Aorta (tissue), 5 donors: ENCODE data around the gene DND1. TPM values are rescaled to one million over a fixed set of nuclear protein-coding genes. Genes with fewer than 3 reads are reported as not detected.
"Not testable (repeated sequence)": the region's sequence is repeated elsewhere in the genome, so short reads cannot be mapped to it uniquely, and the experiment has no call there.

Source experiments
- ATAC-seq: fragments of 200-7000 bp; cut with Tn5 transposase; one replicate; pipeline ENCODE4 v1.9.1; 2022; ENCODE audit warnings: moderate library complexity; ENCODE audit not compliant: low FRiP score
- DNase-seq, 2 donors: peaks; one replicate each; pipeline ENCODE4 v3.0.0-alpha.2; 2020
- H3K27ac ChIP-seq, 2 donors: one replicate each; pipeline ENCODE4 v1.5.1; 2013; ENCODE audit warnings: low read length in 2 of 2, mild to moderate bottlenecking in 2 of 2, moderate library complexity in 2 of 2, control low read depth in 1 of 2, inconsistent platforms in 1 of 2, low read depth in 1 of 2
- H3K27me3 ChIP-seq, 2 donors: one replicate each; pipeline ENCODE4 v1.6.1; 2013; ENCODE audit warnings: control low read depth in 1 of 2, low read length in 1 of 2, mild to moderate bottlenecking in 1 of 2, moderate library complexity in 1 of 2; ENCODE audit not compliant: insufficient read depth in 2 of 2, control insufficient read depth in 1 of 2
- H3K36me3 ChIP-seq, 2 donors: one replicate each; pipeline ENCODE4 v1.6.1; 2013; ENCODE audit warnings: control low read depth in 1 of 2, low read length in 1 of 2, mild to moderate bottlenecking in 1 of 2; ENCODE audit not compliant: insufficient read depth in 2 of 2, control insufficient read depth in 1 of 2
- H3K4me1 ChIP-seq, 2 donors: one replicate each; pipeline ENCODE4 v1.6.1; 2013; ENCODE audit warnings: low read length in 2 of 2, control low read depth in 1 of 2, mild to moderate bottlenecking in 1 of 2, moderate library complexity in 1 of 2; ENCODE audit not compliant: insufficient read depth in 2 of 2, control insufficient read depth in 1 of 2
- H3K4me3 ChIP-seq, 2 donors: one replicate each; pipeline ENCODE4 v1.5.1; 2013; ENCODE audit warnings: low read length in 2 of 2, control low read depth in 1 of 2, mild to moderate bottlenecking in 1 of 2
- H3K9me3 ChIP-seq: one replicate; pipeline ENCODE4 v1.6.1; 2013; ENCODE audit warnings: mild to moderate bottlenecking, low read length; ENCODE audit not compliant: control insufficient read depth
- WGBS, 2 donors: extraction: QIAGEN DNeasy Blood & Tissue Kit; methylation state at CpG; one replicate each; pipeline ENCODE4 v1.1.7; 2013; 5-methylcytosine and 5-hydroxymethylcytosine counted together
- intact Hi-C, 2 donors: fragments of 100-400 bp; cut with DNase I; formaldehyde crosslinking; loops; one replicate each; pipeline versions ENCODE4 v1.14.2 to v1.15.0; 2022
- polyA plus RNA-seq, 2 donors: library from polyadenylated mRNA; stranded (reverse); fragments of 200-250 nt; gene quantifications; one replicate each; pipeline ENCODE4 v1.2.3, GENCODE V29; 2013
- total RNA-seq, 2 donors: library from RNA; stranded (reverse); fragmentation: NEBNext Ultra II Directional; extraction: Animal tissue kit (Norgen Biotek cat#: 25700); gene quantifications; one replicate each; pipeline ENCODE4 v1.2.1, GENCODE V29; 2021
- donor health status: healthy with polysubstance abuse.
- donor health status: Bipolar disorder and iron deficiency.
- donor health status: DM: no; HTN: no; CAD: no.
- donor health status: DM: no; HTN: no; CAD: no.
- donor health status: DM: yes; HTN: yes; CAD: no.

The DND1 gene
- total and polyA plus RNA-seq, 4 donors = 0.84 to 2.1 (median 1.3) TPM; not detected in 1

DNA sequence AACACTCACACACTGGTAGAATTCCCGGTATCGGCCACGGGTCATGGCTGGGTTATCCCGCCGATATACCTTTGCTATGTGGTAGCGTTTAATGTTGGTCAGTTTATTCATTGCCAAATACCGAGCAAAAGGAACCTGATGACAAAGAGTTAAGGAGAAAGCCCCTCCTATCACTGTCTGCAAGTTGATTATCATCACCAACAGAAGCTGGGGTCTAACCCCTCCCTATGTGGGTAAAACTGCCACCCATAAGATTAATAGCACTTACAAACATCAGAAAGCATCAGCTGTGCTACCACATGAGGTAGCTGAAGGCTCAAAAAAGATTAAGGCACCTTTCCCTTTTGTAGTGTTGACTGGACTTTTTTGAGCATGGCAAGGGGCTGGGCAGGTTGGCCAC is 5.6 kb upstream of the DND1 start:
- DNase-seq (no peak), ATAC-seq (no peak)
- H3K4me3 ChIP-seq = no peak overlapping the region
- H3K4me1 ChIP-seq = no peaks in the 10 kb centered on the region
- intact Hi-C loops = no loop called here
- H3K36me3 ChIP-seq = peaks cover 3 to 16% of the 10 kb centered on the region in 2 donors
- no peak overlapping the region for H3K27ac ChIP-seq
- no peaks in the 10 kb centered on the region for H3K9me3 ChIP-seq
- WGBS, 2 donors = 96 to 97% methylated on average over 7 of the region's 7 CpGs
- no peaks in the 10 kb centered on the region for H3K27me3 ChIP-seq

DNA sequence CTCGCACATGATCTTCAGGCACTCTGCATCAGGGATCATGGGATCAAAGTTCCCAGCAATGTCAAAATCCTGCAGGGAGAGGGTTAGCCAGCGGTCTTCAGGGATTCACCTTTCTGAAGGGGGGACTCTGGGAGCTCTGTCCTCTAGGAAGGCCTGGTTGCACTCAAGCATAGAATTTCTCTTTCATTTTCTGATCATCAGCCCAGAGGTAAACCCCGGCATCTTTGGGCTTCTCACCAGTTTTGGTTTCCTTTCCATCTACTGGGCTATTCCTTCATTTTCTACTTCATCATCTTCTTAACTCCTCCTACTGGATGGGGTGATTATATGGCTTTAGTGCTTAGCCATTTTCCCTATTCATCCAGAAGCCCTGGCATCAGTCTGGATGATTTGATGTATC is 4.6 kb upstream of the DND1 start:
- intact Hi-C loops = no loop called here
- no peaks in the 10 kb centered on the region for H3K9me3 ChIP-seq
- ATAC-seq (no peak), DNase-seq (no peak)
- H3K4me3 ChIP-seq = no peak overlapping the region
- 96 to 99% methylated on average over 3 of the region's 3 CpGs for WGBS, 2 donors
- H3K27ac ChIP-seq = no peak overlapping the region
- no peaks in the 10 kb centered on the region for H3K4me1 ChIP-seq
- H3K27me3 ChIP-seq = no peaks in the 10 kb centered on the region
- H3K36me3 ChIP-seq = peaks cover 3 to 16% of the 10 kb centered on the region in 2 donors

GRCh38 chr5:140674629-140675028 is 1.3 kb upstream of the DND1 start:
- no peaks in the 10 kb centered on the region for H3K27me3 ChIP-seq
- ATAC-seq (no peak), DNase-seq (no peak)
- no peaks in the 10 kb centered on the region for H3K9me3 ChIP-seq
- intact Hi-C loops = no loop called here
- H3K4me1 ChIP-seq = no peaks in the 10 kb centered on the region
- H3K4me3 ChIP-seq = no peak overlapping the region
- H3K27ac ChIP-seq = no peak overlapping the region
- H3K36me3 ChIP-seq = peaks cover 0 to 12% of the 10 kb centered on the region in 2 donors
- WGBS, 2 donors = 87 to 88% methylated on average over 4 of the region's 4 CpGs

- DNase-seq = no peak
- intact Hi-C loops = no loop called here
- H3K36me3 ChIP-seq = peaks cover 0 to 13% of the 10 kb centered on the region in 2 donors
Measured at GRCh38 chr5:140674211-140674610, 835 bp upstream of the DND1 start.

GRCh38 chr5:140672455-140673186 is 755 bp downstream of the DND1 start:
- no peak overlapping the region for H3K4me3 ChIP-seq
- no peaks in the 10 kb centered on the region for H3K4me1 ChIP-seq
- H3K9me3 ChIP-seq = no peaks in the 10 kb centered on the region
- WGBS, 2 donors = 52 to 56% methylated on average over 70 of the region's 70 CpGs
- H3K36me3 ChIP-seq = peaks cover 0 to 19% of the 10 kb centered on the region in 2 donors
- H3K27me3 ChIP-seq = no peaks in the 10 kb centered on the region
- H3K27ac ChIP-seq = no peak overlapping the region
- DNase-seq (peak in 1 of 2 donors; percentile 86), ATAC-seq (no peak)
- intact Hi-C loops = no loop called here

More at GRCh38 chr5:140674211-140674610, 835 bp upstream of the DND1 start:
- ATAC-seq = no peak
- Histone ChIP-seq H3K4me3 (no peak overlapping the region), H3K27me3 (no peaks in the 10 kb centered on the region), H3K27ac (no peak overlapping the region), H3K4me1 (no peaks in the 10 kb centered on the region), H3K9me3 (no peaks in the 10 kb centered on the region)
- WGBS, 2 donors = 87 to 88% methylated on average over 2 of the region's 2 CpGs

- peaks cover 0 to 14% of the 10 kb centered on the region in 2 donors for H3K36me3 ChIP-seq
- H3K27me3 ChIP-seq = no peaks in the 10 kb centered on the region
- intact Hi-C loops = no loop called here
- H3K9me3 ChIP-seq = no peaks in the 10 kb centered on the region
- no peaks in the 10 kb centered on the region for H3K4me1 ChIP-seq
- no peak overlapping the region for H3K27ac ChIP-seq
- H3K4me3 ChIP-seq = no peak overlapping the region
- WGBS, 2 donors = 91 to 95% methylated on average over 4 to 6 of the region's 7 CpGs
- no peak for DNase-seq
- no peak for ATAC-seq
Measured at GRCh38 chr5:140671472-140672125, 1.8 kb downstream of the DND1 start.

GRCh38 chr5:140671035-140671434 is 2.3 kb downstream of the DND1 start:
- ATAC-seq, H3K4me3 ChIP-seq, intact Hi-C loops, H3K9me3 ChIP-seq, H3K27ac ChIP-seq, DNase-seq, H3K27me3 ChIP-seq, H3K4me1 ChIP-seq: not testable (repeated sequence)
- H3K36me3 ChIP-seq = peaks cover 0 to 12% of the 10 kb centered on the region in 2 donors
- WGBS, 2 donors = 83 to 94% methylated on average over 4 of the region's 4 CpGs

- Histone ChIP-seq H3K4me1 (no peaks in the 10 kb centered on the region), H3K9me3 (no peaks in the 10 kb centered on the region), H3K36me3 (peaks cover 8 to 16% of the 10 kb centered on the region in 2 donors), H3K27ac (peak within 1 kb of the TSS; percentile 10 to 91), H3K27me3 (no peaks in the 10 kb centered on the region), H3K4me3 (peak within 1 kb of the TSS; percentile 74 to 78)
- peak; percentile 98 to 99 for DNase-seq
- ATAC-seq = peak; percentile 98
- intact Hi-C loops = no loop called here
- WGBS, 2 donors = 0 to 1% methylated on average over 53 to 54 of the region's 54 CpGs
Measured at GRCh38 chr5:140664359-140665119, 8.8 kb downstream of the DND1 start, which contains the start of gene WDR55. TSS of gene WDR55 (plus strand) at chr5:140664904. CDS start at chr5:140664913, 9 bp downstream.
